KBM-7 (cell line): ENCODE data around the gene RASSF3.

Experiments
- DNase-seq: peaks from one replicate; pipeline ENCODE4 v3.0.0-alpha.2; 2015
- in situ Hi-C: fragments of 300-500 bp; cut with MboI; formaldehyde crosslinking; loops from 2 replicates; pipeline ENCODE4 v1.14.3; 2020; ENCODE audit warnings: low sequenced_read_pairs, low pct_unique_long_range_greater_than_20kb, mixed read lengths

The RASSF3 gene

DNA sequence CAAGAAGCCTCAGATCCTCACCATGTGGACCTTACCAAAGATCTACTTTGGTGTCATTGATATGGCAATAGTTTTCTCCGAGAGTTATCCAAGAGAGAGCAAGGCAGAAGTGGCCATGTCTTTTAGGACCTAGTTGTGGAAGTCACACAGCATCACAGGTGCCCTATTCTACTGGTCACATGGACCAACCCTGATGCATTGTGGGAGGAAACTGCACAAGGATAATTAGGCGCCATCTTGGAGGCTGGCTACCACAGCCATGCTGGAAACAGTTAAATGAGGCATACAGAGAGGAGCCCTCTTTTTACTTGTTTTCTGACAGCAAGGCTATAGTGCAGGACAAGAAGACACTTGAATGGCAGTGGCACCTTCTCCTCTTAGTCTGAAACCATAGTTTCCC, 99.1 kb downstream of the RASSF3 start:
- in situ Hi-C loops = no loop called here
- no peak for DNase-seq

DNA sequence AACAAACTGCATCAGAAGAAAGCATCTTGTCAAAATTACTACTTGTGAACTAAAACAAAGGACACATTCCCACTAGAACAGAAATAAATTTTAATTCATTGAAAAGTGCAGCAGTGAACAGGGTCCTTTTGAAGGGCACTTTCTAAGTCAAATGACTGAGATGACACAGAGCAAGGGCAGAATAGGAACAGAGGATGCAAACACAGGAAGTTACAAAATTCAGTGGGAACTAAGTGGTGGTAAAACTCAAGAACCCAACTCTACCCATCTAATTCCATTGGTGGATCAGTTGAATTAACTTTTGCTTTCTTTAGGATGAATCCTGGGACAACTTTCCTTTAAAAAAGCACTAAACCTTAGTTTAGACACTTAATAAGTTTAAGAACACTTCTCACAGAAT, 103.1 kb downstream of the RASSF3 start:
- in situ Hi-C loops = no loop called here
- no peak for DNase-seq

DNA sequence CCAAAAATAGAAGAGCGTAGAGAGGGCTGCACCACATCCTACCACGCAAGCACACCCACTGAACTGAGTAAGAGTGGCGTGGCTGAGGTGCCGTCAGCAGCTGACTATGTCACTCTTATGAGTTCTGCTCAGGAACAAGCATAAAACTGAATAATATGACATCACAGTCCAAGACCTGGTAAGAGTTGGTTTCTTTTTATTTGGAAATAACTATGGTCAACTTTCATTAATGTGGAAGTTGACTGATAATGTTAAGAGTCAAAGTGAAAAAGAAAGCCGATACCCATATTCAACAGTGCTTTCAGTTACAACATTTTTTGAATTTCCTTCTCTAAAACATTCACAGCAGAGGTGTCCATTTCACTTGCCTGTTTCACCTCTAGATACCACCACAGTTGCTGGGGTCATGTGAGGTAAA, 104.3 kb downstream of the RASSF3 start:
- in situ Hi-C loops = no loop called here
- no peak for DNase-seq

DNA sequence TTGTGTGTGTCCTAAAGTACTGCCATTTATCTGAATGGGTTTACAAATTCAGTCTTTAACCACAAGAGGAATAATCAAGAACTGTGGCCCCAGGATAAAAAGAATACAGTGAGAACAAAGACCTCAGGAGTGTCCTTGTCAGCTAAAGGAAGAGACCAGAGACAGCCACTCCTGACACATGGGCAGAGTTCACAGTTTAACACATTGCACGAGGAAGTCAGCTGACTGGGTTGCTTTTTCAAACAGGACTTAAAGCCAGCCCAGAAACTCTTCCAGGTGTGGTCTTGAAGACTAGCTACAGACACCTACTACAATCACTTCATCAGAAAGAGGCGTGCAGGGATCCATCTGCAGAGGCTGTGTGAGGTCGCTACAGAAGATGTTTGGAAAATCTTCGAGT, 106.1 kb downstream of the RASSF3 start:
- no peak for DNase-seq
- in situ Hi-C loops = no loop called here

DNA sequence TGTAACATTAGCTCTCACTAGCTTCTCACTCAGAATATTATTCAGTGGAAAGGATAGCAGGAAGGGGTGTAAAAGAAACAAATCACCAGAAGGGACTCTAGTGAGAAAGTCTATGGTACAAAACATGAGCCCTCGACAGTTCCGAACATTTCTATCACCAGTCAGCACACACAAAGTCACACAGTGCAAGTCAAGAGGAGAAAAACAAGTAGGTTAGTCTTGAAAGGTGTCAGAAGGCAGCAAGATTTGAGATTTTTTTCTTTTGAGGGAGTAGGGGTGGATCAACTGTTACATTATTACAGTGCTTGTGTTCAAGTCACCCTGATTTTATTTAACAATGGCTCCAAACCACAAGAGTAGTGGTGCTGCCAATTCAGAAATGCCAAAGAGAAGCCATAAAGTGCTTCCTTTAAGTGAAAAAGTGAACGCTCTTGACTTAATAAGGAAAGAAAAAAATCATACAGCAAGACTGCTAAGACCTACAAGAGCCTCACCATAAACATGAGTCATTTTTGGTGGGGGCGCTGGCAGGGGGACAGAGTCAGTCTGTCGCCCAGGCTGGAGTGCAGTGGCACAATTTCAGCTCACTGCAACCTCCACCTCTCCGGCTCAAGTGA, 106.7 kb downstream of the RASSF3 start:
- DNase-seq = no peak
- in situ Hi-C loops = no loop called here

DNA sequence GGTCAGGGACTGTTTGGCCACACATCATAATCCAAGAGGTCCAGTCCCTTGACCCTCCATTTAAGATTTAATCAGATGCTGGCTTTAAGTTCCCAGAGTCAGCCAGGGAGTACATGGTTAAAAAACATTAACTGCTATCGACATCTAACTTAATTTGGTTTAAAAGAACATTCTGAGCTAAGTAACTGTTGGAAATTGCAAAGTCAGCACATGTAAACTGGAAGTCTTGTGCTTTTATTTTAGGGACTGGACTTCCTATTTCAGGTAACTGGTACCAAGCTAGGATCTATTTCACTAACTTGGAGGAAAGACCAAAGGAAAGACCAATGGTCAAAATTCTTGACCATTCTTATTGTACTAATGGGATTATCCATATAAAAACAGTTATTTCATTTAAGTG, 108.4 kb downstream of the RASSF3 start:
- DNase-seq = no peak
- in situ Hi-C loops = no loop called here

DNA sequence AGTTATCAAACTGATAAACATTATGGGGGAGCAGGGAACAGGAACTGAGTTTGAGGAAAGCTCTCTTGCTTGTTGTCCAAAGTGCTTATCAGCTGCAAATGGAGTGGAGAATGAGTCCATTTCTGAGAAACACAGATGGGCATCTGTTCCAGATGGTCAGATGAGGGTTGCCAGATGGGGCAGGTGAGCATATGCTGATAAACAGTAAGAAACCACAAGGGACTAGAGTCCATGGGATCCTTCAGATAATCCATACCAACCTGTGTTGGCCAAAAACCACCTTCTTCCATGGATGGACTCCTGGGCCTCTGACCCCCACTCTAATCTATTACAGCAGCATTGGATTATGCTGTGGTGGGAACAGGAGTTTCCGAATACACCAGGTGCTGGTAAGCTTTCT, 110.6 kb downstream of the RASSF3 start:
- in situ Hi-C loops = no loop called here
- no peak for DNase-seq

DNA sequence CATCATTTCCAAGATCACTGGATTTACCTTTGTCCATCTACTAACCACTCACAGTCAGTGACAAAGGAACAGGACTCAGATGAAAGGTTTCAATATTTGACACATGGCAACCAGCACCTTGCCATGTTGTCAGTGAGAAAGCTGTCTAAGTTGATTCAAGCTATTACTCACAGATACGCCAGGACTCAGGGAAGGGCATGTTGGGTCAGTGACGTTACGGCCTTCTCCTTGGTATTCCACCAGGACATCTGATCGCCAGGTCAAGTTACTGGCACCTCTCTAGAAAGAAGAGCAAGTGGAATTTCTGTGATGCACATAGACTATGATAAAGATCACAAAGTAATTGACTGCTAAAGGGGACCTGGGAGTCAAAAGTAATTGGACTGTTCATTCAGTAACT, 112.5 kb downstream of the RASSF3 start:
- in situ Hi-C loops = no loop called here
- DNase-seq = no peak

DNA sequence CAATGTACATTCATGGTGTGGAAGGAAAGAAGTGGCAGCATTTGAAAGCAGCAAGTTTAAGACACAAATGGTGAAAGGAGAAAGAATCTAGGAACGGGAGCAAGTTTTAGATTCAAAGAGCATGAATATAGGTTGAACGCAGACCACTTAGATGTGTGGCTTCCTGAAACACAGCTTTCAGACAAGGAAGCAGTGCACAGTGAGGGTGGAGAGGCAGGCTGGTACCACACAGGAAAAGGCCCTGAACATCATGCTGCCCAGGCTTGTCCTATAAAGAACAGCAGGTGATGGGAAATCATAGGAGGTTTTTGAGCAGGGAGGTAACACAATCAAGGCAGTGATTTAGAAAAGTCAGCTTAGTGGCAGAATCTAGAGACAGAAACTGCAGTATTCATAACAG, 113.3 kb downstream of the RASSF3 start:
- no peak for DNase-seq
- in situ Hi-C loops = no loop called here

DNA sequence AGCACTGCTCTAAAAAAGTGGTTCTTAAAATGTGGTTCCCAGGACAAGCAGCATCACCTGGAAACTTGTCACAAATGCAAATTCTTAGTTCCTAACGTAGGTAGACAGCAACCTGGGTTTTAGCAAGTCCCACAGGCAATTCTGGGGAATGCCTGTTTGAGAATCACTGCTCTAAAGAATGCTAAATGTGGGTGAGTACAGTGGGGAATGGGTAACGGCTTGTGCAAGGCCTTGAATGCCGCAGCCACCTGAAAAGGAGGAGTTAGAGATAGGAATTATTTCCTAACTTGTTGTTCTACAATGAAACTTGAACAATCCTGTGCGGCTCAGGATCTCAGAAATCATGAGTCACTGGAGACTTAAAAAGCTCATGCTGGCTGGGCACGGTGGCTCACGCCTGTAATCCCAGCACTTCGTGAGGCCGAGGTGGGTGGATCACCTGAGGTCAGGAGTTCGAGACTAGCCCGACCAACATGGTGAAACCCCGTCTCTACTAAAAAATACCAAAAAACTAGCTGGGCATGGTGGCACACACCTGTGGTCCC, 114.0 kb downstream of the RASSF3 start:
- in situ Hi-C loops = no loop called here
- no peak for DNase-seq

DNA sequence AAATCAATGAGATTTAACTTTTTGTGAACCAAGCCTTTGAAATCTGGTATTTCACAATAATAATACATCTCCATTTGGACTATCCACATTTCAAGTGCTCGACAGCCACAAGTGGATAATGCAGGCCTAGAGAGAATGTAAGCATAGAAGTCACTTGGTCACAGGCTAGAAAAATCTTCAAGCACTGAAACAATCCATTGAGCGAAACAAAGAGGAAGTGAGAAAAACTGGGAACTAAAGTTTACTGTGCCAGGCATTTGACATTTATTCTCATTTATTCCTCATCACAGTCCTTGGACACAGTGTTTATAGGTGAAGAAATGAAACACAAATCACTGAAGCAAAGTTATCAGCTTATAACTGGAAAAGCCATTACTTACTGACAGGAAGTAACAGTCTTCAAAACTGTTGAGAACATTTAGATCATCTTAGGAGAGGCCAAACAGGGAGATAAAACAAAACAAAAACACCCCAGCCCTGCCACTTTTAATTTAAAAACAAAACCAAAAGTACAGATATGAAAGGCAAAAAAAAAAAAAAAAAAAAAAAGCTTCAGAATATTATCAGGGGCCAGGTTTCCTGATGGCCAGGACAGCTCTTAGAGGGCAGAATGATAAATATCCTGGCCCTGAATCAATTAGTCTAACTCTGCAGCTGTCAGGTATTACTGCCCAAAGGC, 119.8 kb downstream of the RASSF3 start:
- DNase-seq = peak; percentile 34
- in situ Hi-C loops = no loop called here

DNA sequence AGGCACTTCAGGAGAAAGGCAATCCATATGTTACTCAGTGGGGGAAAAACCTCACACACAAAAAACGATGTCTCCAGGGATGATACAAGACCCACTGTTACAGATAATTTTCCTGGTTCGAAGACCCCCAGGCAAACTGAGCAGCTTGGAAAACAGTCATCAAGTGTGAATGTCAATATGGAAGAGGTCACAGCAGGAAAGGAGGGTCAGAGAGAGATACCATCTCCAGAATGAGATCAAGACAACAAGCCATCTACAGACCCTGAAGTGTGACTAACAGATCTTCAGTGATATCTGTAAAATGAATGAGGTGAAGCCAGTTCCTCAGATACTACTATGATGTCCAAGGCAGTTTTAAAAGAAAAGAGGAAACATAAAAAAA, 120.3 kb downstream of the RASSF3 start:
- peak; percentile 35 for DNase-seq
- in situ Hi-C loops = no loop called here

DNA sequence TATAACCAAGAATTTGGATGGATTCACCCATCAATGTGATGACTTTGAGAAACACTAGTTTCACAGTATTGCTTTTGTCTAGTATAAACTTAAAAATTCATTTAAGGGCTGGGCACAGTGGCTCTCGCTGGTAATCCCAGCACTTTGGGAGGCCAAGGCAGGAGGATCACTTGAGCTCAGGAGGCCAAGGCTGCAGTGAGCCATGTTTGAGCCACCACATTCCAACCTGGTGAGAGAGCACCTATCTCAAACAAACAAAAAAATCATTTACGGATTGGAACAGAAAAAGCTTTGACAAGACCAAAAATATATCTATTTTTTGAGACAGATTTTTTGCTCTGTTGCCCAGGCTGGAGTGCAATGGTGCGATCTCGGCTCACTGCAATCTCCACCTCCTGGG, 121.4 kb downstream of the RASSF3 start:
- in situ Hi-C loops = no loop called here
- no peak for DNase-seq

DNA sequence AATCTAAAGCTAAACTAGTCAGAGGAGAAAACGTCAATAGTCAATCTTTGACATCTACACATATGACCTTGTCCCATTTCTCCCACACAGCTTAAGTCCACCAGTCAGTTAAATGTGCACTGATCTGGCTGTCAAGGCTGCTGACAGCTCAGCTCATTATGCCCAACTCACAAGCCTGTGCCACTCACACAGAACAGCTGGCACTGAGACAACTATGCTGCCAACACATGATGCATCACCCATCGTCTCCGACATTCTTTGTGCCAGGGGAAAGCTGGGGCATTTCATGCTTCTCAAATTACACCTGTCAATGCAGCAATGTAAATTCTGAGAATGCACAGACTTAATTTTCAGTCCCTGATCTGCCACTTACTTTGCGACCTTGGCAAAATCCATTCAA, 123.6 kb downstream of the RASSF3 start:
- no peak for DNase-seq
- in situ Hi-C loops = no loop called here

DNA sequence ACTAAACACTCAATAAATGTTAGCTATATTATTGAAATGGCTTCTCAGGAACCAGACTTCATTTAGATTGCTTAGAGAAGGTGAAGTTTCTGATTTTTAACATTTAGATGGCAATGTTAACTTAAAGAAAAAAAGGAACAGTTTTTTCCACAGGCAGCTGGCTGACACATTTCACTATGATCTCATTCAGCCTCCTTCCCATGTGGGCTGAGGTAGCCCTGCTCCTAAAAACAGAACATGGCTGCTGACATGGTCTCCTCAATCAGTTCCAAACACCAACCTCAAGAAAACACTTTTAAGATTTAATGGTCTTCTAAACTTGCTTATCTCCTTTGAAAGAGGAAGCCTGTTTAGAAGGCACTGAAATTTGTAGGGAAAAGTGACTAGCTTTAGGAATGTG, 125.1 kb downstream of the RASSF3 start:
- no peak for DNase-seq
- in situ Hi-C loops = no loop called here

DNA sequence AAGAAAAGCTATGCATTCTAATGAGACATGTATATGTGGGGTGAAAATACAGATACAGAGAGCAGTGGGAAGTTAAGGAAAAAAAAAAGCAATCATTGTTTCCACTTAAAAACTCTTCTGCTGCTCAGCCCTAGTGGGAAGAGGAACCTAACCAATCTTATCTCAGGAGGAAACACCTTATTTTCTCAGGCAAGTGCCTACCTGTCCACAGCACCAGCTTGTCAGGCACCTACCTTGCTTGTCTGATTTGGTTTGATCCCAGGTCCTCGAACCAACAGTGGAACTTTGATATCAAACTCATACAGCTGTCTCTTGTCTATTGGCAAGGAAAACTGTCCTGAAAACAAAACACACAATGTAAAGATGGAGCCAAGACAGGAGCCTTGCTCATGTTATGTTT, 126.5 kb downstream of the RASSF3 start:
- no peak for DNase-seq
- in situ Hi-C loops = no loop called here

DNA sequence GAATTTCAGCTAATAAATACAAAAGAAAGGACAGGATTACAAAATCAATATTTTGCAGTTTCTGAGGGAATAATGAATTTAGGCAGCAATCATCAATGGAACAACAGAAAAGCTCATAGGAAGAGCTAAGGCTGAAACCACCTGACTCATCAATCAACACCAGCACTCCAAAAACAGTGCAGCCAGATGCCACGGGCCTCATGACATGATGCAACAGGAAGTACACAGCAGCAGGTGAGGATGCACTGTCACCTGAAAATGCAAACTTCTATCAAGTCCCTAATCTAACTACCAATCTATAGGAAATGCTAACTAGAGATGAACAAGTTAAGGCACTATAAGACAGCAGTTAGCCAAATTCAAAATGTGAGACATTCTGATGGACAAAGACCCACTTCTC, 127.2 kb downstream of the RASSF3 start:
- DNase-seq = no peak
- in situ Hi-C loops = no loop called here

DNA sequence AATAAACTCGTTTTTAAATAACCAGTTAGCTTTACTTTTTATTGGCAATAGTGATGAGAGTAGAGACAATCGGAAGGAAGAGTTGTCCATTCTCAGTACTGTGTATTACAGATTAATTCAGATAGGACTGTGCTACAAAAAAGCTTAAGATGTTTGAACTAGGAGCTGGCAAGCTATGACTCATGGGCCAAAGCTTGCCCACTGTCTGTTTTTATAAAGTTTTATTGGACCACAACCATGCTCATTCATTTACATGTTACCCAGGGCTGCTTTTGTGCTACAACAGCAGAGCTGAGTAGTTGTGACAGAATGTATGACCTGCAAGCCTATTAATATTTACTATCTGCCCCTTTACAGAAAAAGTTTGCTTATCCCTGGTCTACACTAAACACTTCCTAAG, 129.5 kb downstream of the RASSF3 start:
- in situ Hi-C loops = no loop called here
- DNase-seq = no peak

DNA sequence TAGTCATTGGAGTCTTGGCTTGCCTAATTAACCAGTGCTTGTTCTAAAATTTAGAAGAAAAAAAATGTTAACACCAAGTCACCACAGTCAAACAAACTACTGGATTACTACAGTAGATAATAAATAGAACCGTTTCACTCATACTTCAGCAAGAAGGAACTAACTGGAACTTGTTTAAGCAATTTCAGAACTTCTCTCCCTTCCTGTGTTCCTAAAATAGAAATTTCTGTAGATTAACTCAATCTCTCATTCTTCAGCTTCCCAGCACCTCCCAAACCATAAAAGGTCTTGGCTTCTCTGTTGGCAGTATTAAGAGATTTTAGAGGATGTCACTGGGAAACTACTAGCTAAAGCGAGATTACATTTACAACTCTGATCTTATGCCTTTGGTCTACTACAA, 130.4 kb downstream of the RASSF3 start:
- in situ Hi-C loops = no loop called here
- peak; percentile 47 for DNase-seq

DNA sequence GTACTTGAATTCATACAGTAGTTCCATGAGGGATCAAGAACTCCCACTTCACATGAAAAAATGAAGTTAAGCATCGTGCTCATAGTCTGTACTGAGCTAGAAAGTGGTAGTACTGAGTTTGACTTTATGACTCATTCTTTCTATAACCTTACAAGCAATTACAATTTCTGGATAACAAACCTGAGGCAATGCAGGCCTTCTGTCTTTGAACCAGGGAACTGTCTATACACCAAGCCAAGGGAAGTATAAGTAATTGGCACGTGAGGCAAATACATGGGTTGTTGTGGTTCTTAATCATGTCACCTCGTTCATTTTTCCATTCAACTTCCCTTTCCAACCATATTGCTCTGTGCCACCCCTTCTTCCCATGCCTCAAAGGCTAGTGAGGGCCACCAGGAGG, 132.1 kb downstream of the RASSF3 start:
- in situ Hi-C loops = no loop called here

DNA sequence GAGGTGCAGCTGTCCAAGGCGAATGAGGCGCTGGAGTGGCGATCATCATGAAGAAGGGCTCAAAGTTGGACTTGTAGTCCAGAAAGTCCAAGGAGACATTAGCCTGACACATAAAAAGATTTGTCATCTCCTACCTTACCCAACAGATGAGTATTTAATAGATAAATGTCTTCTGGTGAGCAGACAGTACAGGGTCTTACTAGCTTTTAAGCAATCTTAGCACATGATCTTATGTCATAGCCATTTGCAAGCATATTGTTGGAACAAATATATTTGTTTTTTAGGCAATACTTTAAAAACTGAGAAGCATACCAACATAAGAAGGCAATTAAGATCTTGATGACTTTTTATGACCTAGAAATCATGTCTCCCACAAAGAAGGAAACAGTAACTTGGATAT, 132.9 kb downstream of the RASSF3 start:
- in situ Hi-C loops = no loop called here
- no peak for DNase-seq

More for the DNA sequence above, 132.1 kb downstream of the RASSF3 start:
- no peak for DNase-seq
